Measurements from ENCODE around the gene KLK4.

Gene KLK4, protein sequence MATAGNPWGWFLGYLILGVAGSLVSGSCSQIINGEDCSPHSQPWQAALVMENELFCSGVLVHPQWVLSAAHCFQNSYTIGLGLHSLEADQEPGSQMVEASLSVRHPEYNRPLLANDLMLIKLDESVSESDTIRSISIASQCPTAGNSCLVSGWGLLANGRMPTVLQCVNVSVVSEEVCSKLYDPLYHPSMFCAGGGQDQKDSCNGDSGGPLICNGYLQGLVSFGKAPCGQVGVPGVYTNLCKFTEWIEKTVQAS

DNA sequence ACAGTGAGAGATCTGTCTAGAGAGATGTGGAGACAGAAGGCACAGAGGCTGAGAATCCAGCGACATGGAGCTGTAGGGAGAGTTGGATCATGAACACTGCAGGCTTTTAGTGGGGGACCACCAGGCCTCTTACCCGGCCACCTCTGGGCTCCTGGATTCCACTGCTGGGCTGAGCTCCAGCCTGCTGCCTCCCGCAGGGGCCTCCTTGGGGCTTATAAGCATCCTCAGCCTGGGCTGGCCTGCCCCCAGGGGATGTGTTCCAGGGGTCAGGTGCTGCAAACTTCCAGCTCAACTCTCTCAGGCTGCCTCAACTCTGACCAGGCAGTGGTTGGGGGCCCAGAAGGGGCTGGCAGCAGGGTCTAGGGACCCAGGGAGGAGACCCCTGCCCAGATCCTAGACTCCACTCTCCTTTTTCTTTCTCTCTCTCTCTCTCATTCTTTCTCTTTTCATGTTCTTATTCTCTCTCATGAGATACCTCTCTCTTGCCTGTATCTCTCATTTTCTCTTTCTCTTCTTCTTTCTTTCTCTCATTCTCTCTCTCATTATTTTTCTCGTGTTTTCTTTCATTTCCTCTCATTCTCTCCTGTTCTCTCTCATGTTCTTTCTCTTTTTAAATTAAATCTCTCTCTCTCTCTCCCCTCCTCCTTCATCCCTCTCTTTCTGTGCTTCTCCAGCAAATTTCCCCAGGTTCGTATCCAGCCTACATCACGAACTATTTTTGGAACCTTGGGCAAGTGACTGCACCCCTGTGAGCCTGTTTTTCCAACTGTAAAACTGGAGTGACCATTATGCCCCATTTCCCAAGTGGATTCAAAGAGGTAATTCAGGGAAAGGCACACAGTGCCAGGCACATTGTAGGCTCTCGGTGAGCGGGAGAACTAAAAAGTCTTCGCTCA is at the start of gene KLK4:
KLK4 (minus strand) TSS at position 190 of the 896 bp plus-strand sequence. CDS start 657 bp downstream, outside the sequence.
- no peak for DNase-seq

DNA sequence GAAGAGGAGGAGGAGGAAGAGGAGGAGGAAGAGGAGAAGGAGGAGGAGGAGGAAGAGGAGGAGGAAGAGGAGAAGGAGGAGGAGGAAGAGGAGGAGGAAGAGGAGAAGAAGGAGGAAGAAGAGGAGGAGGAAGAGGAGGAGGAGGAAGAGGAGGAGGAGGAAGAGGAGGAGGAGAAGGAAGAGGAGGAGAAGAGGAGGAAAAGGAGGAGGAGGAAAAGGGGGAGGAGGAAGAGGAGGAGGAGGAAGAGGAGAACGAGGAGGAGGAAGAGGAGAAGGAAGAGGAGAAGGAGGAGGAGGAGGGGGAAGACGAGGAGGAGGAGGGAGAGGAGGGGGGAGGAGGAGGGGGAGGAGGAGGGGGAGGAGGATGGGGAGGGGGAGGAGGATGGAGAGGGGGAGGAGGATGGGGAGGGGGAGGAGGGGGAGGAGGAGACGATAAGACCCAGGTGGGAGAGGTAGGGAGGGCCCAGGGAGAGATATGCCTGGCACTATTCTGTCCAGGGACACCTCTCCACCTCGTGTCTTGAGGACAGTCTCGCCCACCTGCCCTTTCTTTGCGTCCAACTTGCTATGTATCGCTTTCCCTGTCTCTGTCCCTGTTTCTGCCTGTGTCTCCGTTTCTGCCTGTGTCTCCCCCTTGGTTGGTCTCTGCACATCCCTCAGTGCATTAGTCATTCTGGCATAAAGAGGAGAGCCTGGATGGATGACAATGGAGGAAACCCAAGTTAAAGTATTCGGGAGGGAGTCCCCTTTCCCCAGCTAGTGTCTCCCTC is 48.7 kb upstream of the KLK4 start:
- DNase-seq: no peak

DNA sequence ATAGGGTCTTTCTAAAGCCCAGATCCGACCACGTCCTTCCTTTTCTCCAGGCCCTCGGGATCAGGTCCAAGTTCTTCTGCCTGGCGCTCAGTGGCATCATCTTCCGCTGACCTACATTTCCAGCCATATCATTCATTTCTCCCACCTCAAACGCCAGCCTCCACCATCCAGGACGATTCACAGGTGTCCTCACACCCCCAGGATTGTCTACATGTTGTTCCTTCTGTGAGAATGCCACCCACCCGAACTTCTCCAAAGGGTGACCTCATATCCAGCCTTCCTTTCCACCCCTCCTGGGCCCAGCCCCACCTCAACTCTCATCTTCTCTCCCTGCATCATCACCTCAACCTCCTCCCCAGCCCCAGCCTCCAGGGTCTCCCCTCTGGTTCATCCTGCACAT is 46.4 kb upstream of the KLK4 start:
- no peak for DNase-seq

DNA sequence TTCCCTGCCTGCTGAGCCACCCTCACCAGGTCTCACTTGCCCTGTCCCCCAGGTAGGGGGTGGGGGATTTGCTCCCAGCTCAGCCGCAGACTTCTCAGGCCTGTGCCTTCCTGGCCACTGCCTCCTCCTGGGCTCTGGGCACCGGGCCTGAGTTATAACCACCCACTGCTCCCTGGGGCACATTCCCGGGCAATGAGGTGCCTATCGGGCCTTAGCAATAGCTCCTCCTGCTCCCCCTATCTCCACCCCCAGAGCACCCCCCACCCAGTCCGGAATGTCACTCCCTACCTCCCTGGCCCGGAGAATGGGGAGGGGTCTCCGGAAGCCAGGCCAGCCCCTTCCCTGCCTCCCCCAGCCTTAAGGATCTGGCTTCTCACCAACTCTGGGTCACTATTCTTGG is 41.7 kb upstream of the KLK4 start, which contains the start of gene KLK5:
KLK5 (minus strand) TSS at position 129 of the 400 bp plus-strand sequence. CDS start 381 bp downstream, outside the sequence.
- DNase-seq: no peak

DNA sequence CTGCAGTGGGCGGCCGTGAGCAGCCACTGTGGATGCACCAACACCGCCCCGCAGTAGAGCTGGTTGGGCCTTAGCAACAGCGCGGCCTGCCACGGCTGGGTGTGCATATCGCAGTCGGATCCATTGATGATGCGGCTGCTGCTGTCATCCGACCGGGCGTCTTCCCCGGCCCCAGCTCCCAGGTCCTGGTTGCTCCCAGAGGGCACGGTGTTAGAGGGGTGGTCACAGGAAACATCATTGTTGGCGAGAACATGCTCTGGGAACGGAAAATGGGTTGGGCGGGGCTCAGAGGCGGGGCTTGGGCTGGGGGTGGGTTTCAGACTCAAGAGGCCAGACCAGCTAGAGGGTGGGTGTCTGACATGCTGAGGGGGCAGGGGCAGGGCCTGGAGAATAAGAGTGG is 38.7 kb upstream of the KLK4 start:
- no peak for DNase-seq

DNA sequence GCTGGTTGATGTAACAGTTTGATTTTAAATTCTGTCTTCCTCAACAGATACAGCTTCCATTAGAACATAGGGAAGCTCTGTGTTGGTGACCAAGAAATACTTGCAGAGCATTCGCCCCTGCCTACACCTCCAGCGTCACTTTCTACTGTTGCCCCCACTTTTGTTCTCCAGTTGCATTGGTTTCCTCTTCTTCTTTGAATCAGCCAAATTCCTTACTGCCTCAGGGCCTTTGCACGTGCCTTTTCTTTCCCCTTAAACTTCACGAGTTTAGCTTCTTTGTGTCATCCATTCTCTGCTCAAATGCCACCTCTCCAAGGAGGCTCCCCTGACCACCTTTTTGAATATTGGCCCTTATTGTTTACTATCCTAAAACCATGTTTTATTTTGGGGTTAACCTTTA is 35.9 kb upstream of the KLK4 start:
- DNase-seq: no peak

DNA sequence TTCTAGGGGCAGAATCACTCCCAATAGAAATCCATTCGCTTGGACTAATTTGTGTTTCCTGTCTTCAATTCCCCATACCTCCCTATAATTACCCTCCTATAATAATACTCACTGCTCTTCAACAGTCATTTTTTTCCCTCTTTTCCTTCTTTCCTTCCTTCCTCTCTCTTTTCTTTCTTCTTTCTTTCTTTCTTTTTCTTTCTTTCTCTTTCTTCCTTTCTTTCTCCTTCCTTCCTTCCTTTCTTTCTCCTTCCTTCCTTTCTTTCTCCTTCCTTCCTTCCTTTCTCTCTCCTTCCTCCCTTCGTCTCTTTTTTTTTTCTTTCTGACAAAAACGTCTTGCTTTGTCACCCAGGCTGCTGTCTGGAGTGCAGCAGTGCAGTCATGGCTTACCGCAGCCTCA is 33.6 kb upstream of the KLK4 start:
- no peak for DNase-seq

DNA sequence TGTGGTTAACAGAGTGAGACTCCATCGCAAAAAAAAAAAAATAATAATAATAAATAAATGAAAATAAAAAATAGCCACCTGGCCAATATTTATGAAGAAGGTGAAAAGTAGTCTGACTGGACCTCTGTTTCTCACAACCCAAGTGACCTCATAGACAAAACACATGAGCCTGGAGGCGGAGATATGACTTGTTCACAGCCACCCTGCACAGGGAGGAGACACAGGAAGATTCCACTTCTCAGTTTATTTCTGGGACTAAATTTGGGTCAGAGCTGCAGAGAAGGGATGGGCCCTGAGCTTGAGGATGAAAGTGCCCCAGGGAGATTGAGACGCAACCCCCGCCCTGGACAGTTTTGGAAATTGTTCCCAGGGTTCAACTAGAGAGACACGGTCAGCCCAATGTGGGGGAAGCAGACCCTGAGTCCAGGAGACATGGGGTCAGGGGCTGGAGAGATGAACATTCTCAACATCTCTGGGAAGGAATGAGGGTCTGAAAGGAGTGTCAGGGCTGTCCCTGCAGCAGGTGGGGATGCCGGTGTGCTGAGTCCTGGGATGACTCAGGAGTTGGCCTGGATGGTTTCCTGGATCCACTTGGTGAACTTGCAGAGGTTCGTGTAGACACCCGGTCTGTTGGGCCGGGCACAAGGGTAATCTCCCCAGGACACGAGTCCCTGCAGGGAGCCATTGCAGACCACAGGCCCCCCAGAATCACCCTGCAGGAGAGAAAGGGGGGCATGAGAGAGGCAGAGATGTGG is 32.1 kb upstream of the KLK4 start:
- DNase-seq: no peak

DNA sequence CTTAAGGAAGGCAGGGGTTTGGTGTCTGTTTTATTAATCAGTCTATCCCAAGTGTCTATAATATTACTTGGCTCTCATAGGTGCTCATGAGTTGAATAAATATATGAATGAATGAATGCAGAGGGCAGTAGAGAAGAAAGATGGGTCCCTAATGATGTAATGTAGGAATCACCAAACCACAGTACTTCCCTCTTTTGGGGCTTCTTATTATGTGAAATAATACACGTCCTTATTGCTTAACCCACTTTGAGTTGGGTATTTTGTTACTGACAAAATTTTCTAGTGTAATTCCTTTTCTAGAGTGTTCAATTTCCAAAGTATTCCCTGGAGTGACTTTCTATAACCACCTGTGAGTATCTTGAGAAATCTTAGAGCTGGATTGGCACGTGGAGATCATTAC is 28.4 kb upstream of the KLK4 start:
- DNase-seq: no peak

DNA sequence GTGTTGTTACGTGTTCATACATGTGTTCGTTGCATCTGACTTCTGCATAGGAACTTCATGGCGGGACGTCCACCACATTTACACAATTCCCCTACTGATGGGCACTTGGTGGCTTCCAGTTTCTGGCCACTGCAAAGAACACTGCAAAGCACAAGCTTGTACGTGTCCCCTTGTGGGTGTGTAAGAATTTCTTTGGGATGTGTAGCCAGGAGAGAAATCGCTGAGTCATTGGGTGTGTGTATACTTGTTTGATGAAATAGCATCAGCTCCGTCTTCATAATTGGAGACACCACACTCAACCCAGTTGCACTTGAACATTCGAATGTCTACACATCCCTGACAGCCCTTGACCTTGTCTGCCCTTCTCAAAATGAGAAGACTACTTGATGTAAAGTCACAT is 22.4 kb upstream of the KLK4 start:
- DNase-seq: peak; percentile 54

DNA sequence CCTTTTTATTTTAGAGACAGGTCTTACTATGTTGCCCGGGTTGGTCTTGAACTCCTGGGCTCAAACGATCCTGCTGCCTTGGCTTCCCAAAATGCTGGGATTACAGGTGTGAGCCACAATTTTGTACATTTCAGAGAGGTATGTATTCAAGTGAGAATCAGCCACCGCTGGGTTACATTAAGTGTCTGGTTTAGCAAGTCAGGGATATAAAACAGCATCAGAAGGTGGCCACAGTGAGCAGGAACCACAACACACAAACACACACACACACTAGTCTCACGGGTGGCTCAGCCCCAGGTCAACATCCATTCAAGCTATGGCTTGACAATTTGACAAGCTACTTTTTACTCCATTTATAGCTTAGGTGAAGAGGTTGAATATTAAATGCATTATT is 21.5 kb upstream of the KLK4 start:
- no peak for DNase-seq

DNA sequence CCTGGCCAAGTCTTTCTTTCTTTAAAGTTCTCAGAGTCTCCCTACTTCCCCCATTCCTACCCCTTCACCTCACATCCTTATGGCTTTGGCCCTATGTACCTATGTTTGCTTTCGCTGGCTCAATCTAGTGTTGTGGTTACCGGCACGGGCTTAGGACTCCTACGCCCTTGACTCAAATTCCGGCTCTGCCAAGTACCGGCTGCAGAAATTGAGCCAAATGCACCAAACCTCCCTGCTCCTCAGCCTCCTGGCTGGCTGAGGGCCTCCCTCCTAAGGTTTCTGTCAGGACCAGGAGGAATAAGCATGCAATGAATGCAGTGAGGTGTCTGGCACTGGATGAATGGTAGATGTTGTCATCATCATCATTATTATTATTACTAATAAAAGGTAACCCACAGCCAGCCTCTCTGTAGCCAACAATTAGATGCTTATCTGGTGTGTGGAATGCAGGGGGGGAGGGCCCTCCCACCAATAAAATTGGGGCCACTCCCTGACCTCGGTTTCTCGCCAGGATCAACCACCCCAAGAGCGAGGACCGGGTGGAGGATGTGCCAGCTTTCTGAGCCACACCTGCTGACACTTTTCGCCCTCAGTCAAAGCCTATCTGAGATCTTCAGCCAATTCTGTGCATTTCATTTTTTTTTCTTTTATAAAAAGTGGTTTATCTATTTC is 21.0 kb upstream of the KLK4 start:
- no peak for DNase-seq

DNA sequence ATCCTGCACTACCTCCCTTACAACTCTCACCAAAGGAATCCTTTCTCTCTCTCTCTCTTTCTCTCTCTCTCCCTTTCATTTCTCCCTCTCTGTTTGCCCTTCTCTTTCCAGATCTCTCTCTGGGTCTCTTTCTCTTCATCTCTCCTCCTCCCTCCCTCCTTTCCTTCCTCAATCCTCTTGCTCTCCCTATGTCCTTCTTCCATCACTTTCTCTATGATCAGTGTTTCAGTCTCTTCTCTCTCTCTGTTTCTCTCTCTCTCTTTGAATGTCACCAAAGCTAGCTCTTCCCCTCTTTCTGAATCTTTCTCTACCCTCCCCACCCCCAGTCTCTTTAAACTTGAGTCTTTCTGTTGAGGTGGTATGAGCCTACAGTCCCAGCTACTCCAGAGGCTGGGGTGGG is 19.8 kb upstream of the KLK4 start:
- DNase-seq: no peak

DNA sequence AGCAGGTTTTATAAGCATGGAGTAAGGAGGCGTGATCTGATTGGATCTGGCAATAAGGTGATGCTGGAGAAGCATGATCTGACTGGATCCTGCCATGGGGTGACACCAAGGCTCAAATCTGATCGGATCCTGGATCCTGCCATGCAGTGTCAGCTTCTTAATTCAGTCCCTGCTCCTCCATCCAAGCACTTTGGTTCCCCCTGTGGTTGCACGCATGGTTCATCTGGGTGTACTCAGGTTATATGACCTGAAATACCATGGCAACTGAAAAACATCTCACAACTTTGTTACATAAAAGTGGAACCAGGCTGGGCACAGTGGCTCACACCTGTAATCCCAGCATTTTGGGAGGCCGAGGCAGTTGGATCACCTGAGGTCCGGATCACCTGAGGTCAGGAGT is 17.6 kb upstream of the KLK4 start:
- no peak for DNase-seq

DNA sequence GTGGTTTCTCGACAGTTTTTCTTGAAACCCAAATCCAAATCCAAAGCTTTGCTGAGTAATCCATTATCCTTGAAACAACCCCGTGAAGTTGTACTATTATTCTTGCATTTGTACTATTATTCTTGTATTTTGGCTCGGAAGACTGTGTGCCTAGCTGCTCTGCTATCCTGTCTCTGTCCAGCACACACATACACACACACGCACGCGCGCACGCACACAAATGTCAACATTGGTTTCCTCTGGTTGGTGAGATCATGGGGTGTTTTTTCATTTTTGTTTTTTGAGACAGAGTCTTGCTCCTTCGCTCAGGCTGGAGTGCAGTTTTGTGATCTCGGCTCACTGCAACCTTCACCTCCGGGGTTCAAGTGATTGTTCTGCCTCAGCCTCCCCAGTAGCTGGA is 14.9 kb upstream of the KLK4 start:
- no peak for DNase-seq

DNA sequence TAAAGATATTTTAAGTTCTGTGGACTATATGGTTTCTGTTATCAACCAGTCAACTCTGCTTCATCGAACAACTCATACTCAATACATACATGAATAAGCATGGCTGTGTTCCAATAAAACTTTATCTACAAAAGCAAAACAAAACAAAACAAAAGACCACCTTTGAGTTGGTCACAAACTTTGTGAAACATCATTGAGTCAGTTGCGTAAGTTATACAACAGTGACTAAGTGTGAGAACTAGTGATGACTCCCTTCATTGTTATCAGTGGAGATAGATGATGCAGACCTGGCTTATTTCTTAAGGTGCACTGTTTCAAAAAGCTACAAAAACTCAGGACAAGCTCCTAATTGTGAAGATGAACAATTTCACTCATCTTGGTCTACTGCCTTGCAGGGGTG is 14.5 kb upstream of the KLK4 start:
- DNase-seq: no peak

DNA sequence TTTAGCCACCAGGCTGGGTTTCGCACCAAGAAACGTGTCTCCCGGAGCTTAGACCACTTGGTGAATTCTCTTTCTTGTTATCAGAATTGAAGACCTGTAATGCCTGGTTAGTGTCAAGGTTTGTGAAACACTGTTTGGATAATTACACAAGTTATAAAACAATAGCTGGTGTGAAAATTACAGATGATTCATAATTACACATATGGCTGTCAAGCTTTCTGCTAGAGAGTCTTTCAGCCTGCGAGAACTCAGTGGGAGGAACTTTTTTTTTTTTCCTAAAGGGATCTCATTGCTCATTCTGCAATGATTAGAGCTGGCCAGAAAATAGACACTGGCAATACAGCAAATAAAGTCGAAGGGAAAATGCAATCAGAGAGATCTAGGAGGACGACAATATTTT is 13.4 kb upstream of the KLK4 start:
- no peak for DNase-seq

DNA sequence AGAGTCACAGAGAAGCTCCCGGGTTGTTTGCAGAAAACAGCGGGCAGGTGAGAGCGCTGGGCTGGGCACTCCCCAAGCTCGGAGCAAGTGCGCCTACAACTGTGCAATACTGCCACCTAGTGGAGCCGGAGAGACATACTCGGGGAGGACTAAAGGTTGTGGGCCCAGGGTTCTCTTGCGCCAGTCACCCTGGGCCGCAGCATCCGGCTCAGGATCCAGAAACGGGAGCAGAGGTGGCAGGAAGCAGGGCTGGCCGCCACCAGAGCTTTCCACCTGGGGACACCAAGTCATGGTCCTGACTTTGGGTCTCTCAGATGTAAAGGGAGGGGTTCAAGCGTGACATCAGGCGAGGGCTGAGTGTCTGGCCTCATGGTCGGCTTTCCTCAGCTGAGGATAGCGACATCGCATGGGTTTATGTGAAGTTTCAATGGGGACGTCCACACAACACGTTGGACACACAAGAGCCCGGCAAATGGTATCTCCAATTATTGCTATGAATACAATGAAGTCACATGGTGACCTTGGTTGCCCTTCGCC is 11.2 kb upstream of the KLK4 start:
- peak; percentile 87 for DNase-seq

DNA sequence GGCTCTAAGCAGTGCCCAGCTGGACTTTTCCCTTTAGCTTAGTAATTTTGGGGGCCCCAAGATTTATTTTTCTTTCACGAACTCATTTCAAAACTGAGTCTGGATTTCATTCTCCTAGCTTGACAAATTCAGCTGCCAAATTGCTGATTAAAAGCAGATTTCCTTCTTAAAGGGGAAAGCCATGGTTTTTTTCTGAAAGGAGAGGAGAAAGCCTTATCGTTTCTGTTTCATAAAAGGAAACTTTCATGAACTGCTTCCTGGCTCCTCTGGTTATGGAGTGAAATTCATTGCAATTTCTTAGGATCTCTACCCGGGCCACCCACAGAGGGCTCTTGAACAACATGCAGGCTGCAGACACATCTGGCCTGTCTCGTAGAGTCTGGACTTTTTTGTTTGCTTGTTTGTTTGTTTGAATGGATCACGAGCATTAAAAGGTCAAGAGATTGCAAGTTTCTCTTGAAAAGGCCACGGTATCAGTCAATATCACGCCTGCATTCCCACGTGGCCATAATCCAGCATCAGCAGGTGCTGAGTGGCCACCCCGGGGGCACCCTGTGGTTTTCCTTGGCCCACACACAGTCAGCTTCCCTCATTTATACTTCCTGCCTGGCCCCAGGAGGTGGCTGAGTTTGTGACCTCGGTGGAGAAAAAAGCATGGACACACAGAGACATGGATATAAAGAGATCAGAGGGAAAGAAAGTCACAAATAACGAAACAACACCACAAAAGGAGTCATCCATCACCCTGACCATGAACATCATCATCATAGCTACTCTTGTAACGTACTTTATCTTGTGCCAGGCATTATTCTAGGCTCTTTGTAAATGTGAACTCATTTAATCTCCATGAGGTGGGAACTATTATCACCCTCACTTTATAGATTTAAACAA is 10.5 kb upstream of the KLK4 start:
- no peak for DNase-seq

DNA sequence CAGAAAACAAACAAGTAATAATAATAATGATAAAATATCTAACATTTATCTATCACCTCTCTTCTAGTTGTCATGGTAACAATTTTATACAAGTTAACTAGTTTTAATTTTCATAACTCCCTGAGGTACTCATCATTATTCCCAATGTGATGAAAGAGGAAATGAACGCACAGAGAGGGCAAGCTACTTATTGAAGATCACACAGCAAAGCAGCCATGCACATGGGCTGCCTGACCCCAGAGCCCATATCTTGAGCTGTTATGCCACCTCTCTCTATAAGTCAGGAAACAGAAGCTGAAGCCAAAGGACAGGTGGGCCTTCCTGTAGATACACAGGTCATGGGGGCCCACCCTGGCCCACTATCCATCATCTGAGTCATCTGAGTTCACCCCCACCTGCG is 4.9 kb upstream of the KLK4 start:
- DNase-seq: no peak

All from hematopoietic multipotent progenitor cell treated with erythropoietin and hydrocortisone succinate and interleukin-3 and kit ligand, for 6 days (in vitro differentiated cells).